ENCODE measurements around the gene KCNQ4. TPM values are rescaled to one million over a fixed set of nuclear protein-coding genes. Genes with fewer than 3 reads are reported as not detected.

KCNQ4 gene
- total and polyA plus RNA-seq, 4 experiments from 2014 or later: 0.14 to 0.33 (median 0.20) TPM; not detected in 1

- CTCF ChIA-PET (ENCODE audit: partially characterized antibody): interaction anchor here (0.7 kb wide), 1 partner anchor 16 kb away, joined by 3 read pairs; no protein-coding TSS in a partner anchor
Observed at GRCh38 chr1:40740997-40741736, 42.4 kb upstream of the KCNQ4 start.

DNA sequence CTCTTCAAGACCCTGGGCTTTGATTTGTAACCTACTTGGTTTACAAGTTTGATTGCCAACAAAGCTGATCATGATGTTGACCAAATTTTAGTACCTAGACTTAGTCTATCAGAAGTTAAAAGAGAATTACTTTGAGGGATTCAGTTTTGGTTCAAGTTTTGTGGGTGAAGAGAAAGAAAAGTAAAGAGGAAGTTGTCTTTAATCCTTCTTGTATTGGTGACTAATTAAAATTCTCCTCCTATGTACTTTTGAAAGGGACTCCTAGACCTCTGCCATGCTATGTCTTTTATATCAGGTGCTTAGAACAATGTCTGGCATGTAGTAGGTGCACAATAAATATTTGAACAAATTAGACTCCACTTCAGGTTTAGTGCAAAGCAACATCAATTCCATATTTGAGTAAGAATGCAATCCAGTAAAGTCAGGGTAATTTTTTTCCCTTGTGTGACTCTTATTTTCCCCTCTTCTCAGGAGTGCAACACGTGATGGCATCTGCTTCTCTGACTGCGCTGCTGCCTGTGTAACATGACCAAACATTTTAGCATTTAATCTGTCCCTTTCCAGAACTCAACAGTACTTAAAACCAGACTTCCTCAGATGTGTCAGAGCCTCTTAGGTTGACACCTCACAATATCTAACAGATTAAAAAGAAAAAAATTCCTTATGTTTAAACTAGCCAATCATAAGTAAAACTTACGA is 41.1 kb upstream of the KCNQ4 start:
- Histone ChIP-seq H3K27me3 (ENCODE audit: insufficient read depth, low read length) (no peaks in the 10 kb centered on the region), H3K27ac (ENCODE audit: low read depth, low read length) (no peak overlapping the region), H3K36me3 (ENCODE audit: insufficient read depth, low read length) (peaks cover 26% of the 10 kb centered on the region), H3K4me1 (ENCODE audit: insufficient read depth, low read length) (peaks cover 18% of the 10 kb centered on the region), H3K4me3 (ENCODE audit: low read length in 2 of 2) (no peak overlapping the region), H3K9me3 (ENCODE audit: control insufficient read depth in 1 of 2, low read length in 2 of 2) (no peaks in the 10 kb centered on the region)
- Mint-ChIP-seq H3K27me3 (no peaks in the 10 kb centered on the region), H3K4me3 (no peak overlapping the region), H3K36me3 (peaks cover 65 to 76% of the 10 kb centered on the region in 2 donors), H3K4me1 (peaks cover 20 to 63% (median 38%) of the 10 kb centered on the region in 4 donors), H3K9me3 (no peaks in the 10 kb centered on the region), H3K27ac (peak overlapping the region in 4 of 7 donors; percentile 15 to 68 (median 61))
- intact Hi-C loops (cut with micrococcal nuclease): no loop called here
- ChIA-PET POLR2A (ENCODE audit: partially characterized antibody) (interaction anchor here (2.2 kb wide), 1 partner anchor 51 kb away, joined by 6 read pairs; the partner anchor contains the start of gene NFYC), CTCF (ENCODE audit: partially characterized antibody) (no interaction called here)
- no peak for DNase-seq

More at GRCh38 chr1:40740997-40741736, 42.4 kb upstream of the KCNQ4 start:
- H3K27ac ChIP-seq (ENCODE audit: low read depth, low read length): no peak overlapping the region
- Mint-ChIP-seq H3K4me3 (no peak overlapping the region), H3K9me3 (no peaks in the 10 kb centered on the region), H3K27ac (peak overlapping the region in 1 of 7 donors; percentile 51), H3K4me1 (peaks cover 20 to 63% (median 38%) of the 10 kb centered on the region in 4 donors), H3K27me3 (no peaks in the 10 kb centered on the region), H3K36me3 (peaks cover 53 to 63% of the 10 kb centered on the region in 2 donors)
- H3K36me3 ChIP-seq (ENCODE audit: insufficient read depth, low read length): peaks cover 20% of the 10 kb centered on the region
- H3K4me3 ChIP-seq (ENCODE audit: low read length in 2 of 2): no peak overlapping the region
- no peaks in the 10 kb centered on the region for H3K9me3 ChIP-seq (ENCODE audit: control insufficient read depth in 1 of 2, low read length in 2 of 2)
- no peak for DNase-seq
- peaks cover 18% of the 10 kb centered on the region for H3K4me1 ChIP-seq (ENCODE audit: insufficient read depth, low read length)
- intact Hi-C loops (cut with micrococcal nuclease): no loop called here
- POLR2A ChIA-PET (ENCODE audit: partially characterized antibody): interaction anchor here (2.2 kb wide), 1 partner anchor 50 kb away, joined by 6 read pairs; the partner anchor contains the start of gene NFYC
- H3K27me3 ChIP-seq (ENCODE audit: insufficient read depth, low read length): no peaks in the 10 kb centered on the region

DNA sequence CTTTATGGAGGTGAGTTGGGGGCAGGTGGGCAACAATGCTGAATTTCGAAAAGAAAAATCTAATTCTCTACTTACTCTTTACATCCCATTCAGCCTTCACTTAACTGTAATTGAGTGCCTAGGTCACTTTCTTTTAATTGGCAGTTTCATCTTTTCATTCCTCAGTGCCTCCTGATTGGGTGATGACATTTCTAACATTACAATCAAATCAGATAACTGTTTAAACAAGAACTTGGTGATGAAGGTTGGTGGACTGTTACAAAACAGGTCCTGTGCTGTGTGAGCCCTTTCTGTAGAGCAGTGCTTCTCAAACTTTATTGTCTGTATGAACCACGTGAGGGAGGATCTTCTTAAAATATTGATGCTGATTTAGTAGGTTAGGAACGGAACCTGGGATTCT is 40.1 kb upstream of the KCNQ4 start:
- Histone ChIP-seq H3K9me3 (ENCODE audit: control insufficient read depth in 1 of 2, low read length in 2 of 2) (no peaks in the 10 kb centered on the region), H3K4me1 (ENCODE audit: insufficient read depth, low read length) (peaks cover 18% of the 10 kb centered on the region), H3K27me3 (ENCODE audit: insufficient read depth, low read length) (no peaks in the 10 kb centered on the region), H3K4me3 (ENCODE audit: low read length in 2 of 2) (no peak overlapping the region), H3K36me3 (ENCODE audit: insufficient read depth, low read length) (peaks cover 30% of the 10 kb centered on the region), H3K27ac (ENCODE audit: low read depth, low read length) (no peak overlapping the region)
- ChIA-PET POLR2A (ENCODE audit: partially characterized antibody) (no interaction called here), CTCF (ENCODE audit: partially characterized antibody) (interaction anchor here (1.1 to 1.5 kb wide), 2 partner anchors 21 to 31 kb away, joined by 3 to 5 read pairs; no protein-coding TSS in a partner anchor)
- Mint-ChIP-seq H3K36me3 (peaks cover 66 to 81% of the 10 kb centered on the region in 2 donors), H3K27me3 (no peaks in the 10 kb centered on the region), H3K4me1 (peaks cover 20 to 63% (median 37%) of the 10 kb centered on the region in 4 donors), H3K4me3 (no peak overlapping the region), H3K9me3 (no peaks in the 10 kb centered on the region), H3K27ac (peak overlapping the region in 1 of 7 donors; percentile 29)
- no peak for DNase-seq
- intact Hi-C loops (cut with micrococcal nuclease): no loop called here

GRCh38 chr1:40743860-40744259 is 39.7 kb upstream of the KCNQ4 start:
- Histone ChIP-seq H3K27ac (ENCODE audit: low read depth, low read length) (no peak overlapping the region), H3K9me3 (ENCODE audit: control insufficient read depth in 1 of 2, low read length in 2 of 2) (no peaks in the 10 kb centered on the region), H3K4me1 (ENCODE audit: insufficient read depth, low read length) (peaks cover 18% of the 10 kb centered on the region), H3K27me3 (ENCODE audit: insufficient read depth, low read length) (no peaks in the 10 kb centered on the region), H3K4me3 (ENCODE audit: low read length in 2 of 2) (no peak overlapping the region), H3K36me3 (ENCODE audit: insufficient read depth, low read length) (peaks cover 30% of the 10 kb centered on the region)
- Mint-ChIP-seq H3K9me3 (no peaks in the 10 kb centered on the region), H3K27me3 (no peaks in the 10 kb centered on the region), H3K4me1 (peaks cover 20 to 59% (median 35%) of the 10 kb centered on the region in 4 donors), H3K4me3 (no peak overlapping the region), H3K27ac (peak overlapping the region in 1 of 7 donors; percentile 29), H3K36me3 (peaks cover 66 to 81% of the 10 kb centered on the region in 2 donors)
- POLR2A ChIA-PET (ENCODE audit: partially characterized antibody): no interaction called here
- intact Hi-C loops (cut with micrococcal nuclease): no loop called here
- CTCF ChIA-PET (ENCODE audit: partially characterized antibody): interaction anchor here (1.1 to 1.5 kb wide), 2 partner anchors 21 to 31 kb away, joined by 3 to 5 read pairs; no protein-coding TSS in a partner anchor
- no peak for DNase-seq

DNA sequence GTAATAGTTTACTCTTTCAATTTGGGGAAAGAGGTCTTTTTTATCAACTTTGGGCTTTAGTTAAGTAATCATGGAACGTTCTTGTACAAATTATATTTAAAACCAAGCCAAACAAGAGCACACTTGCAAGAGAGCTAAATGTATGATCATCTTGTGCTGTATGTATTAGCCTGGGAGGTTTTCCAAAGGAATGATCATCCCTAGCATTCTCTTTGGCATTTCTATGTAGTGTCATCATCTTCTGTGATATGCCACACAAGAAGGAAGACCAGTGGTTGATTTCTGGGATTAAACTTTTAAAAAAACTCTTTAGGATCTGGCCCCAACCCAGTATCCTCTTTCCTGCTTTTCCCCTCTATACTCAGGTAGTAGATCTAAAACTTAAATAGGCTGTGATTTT is 38.4 kb upstream of the KCNQ4 start:
- CTCF ChIA-PET (ENCODE audit: partially characterized antibody): interaction anchor here (1.5 kb wide), 1 partner anchor 20 kb away, joined by 3 read pairs; no protein-coding TSS in a partner anchor
- Mint-ChIP-seq H3K4me3 (no peak overlapping the region), H3K9me3 (no peaks in the 10 kb centered on the region), H3K4me1 (peaks cover 12 to 46% (median 26%) of the 10 kb centered on the region in 4 donors), H3K36me3 (peaks cover 62 to 82% of the 10 kb centered on the region in 2 donors), H3K27me3 (no peaks in the 10 kb centered on the region), H3K27ac (peak overlapping the region in 4 of 7 donors; percentile 8 to 81 (median 38))
- Histone ChIP-seq H3K36me3 (ENCODE audit: insufficient read depth, low read length) (peaks cover 26% of the 10 kb centered on the region), H3K4me1 (ENCODE audit: insufficient read depth, low read length) (peaks cover 18% of the 10 kb centered on the region), H3K27me3 (ENCODE audit: insufficient read depth, low read length) (no peaks in the 10 kb centered on the region), H3K27ac (ENCODE audit: low read depth, low read length) (no peak overlapping the region), H3K9me3 (ENCODE audit: control insufficient read depth in 1 of 2, low read length in 2 of 2) (no peaks in the 10 kb centered on the region), H3K4me3 (ENCODE audit: low read length in 2 of 2) (no peak overlapping the region)
- no peak for DNase-seq
- POLR2A ChIA-PET (ENCODE audit: partially characterized antibody): no interaction called here
- intact Hi-C loops (cut with micrococcal nuclease): no loop called here

GRCh38 chr1:40746344-40747090 is 37.1 kb upstream of the KCNQ4 start:
- Mint-ChIP-seq H3K27ac (peak overlapping the region in 1 of 7 donors; percentile 81), H3K27me3 (no peaks in the 10 kb centered on the region), H3K36me3 (peaks cover 60 to 81% of the 10 kb centered on the region in 2 donors), H3K4me3 (no peak overlapping the region), H3K9me3 (no peaks in the 10 kb centered on the region), H3K4me1 (peaks cover 9 to 40% (median 20%) of the 10 kb centered on the region in 4 donors)
- POLR2A ChIA-PET (ENCODE audit: partially characterized antibody): no interaction called here
- CTCF ChIA-PET (ENCODE audit: partially characterized antibody): interaction anchor here (1.0 kb wide), 1 partner anchor 28 kb away, joined by 3 read pairs; no protein-coding TSS in a partner anchor
- Histone ChIP-seq H3K27ac (ENCODE audit: low read depth, low read length) (no peak overlapping the region), H3K4me3 (ENCODE audit: low read length in 2 of 2) (no peak overlapping the region), H3K9me3 (ENCODE audit: control insufficient read depth in 1 of 2, low read length in 2 of 2) (no peaks in the 10 kb centered on the region), H3K27me3 (ENCODE audit: insufficient read depth, low read length) (no peaks in the 10 kb centered on the region), H3K4me1 (ENCODE audit: insufficient read depth, low read length) (peaks cover 8% of the 10 kb centered on the region), H3K36me3 (ENCODE audit: insufficient read depth, low read length) (peaks cover 26% of the 10 kb centered on the region)
- no peak for DNase-seq
- intact Hi-C loops (cut with micrococcal nuclease): no loop called here
